Mesothelial cell of epicardium (in vitro differentiated cells): ENCODE results near the gene AXIN1. TPM values are rescaled to one million over a fixed set of nuclear protein-coding genes. Genes with fewer than 3 reads are reported as not detected.

Experiments
- DNase-seq, 2 experiments: peaks; one replicate each; pipeline ENCODE4 v3.0.0; 2021; ENCODE audit warnings: low spot score in 2 of 2; ENCODE audit not compliant: unreplicated experiment in 2 of 2
- H3K27ac Mint-ChIP-seq: 2 replicates; pipeline ENCODE4 v1.8.0; 2021; ENCODE audit warnings: mixed read lengths
- H3K27me3 Mint-ChIP-seq: 2 replicates; pipeline ENCODE4 v1.8.0; 2021; ENCODE audit warnings: low read depth, mixed read lengths
- H3K36me3 Mint-ChIP-seq: 2 replicates; pipeline ENCODE4 v1.8.0; 2021; ENCODE audit warnings: mixed read lengths
- H3K4me1 Mint-ChIP-seq: 2 replicates; pipeline ENCODE4 v1.8.0; 2021; ENCODE audit warnings: mixed read lengths
- H3K4me3 Mint-ChIP-seq: 2 replicates; pipeline ENCODE4 v1.8.0; 2021; ENCODE audit warnings: mild to moderate bottlenecking, moderate library complexity, mixed read lengths
- H3K9me3 Mint-ChIP-seq: 2 replicates; pipeline ENCODE4 v1.8.0; 2021; ENCODE audit warnings: mixed read lengths
- total RNA-seq: library from RNA; stranded (reverse); gene quantifications from 3 replicates; pipeline ENCODE4 v1.2.1, GENCODE V29; 2021
- TF ChIP-seq, protein P1 (sequence below): fragments of 200-600 bp; sonication (generic); IDR thresholded peaks from one replicate; pipeline ENCODE4 v1.5.0; 2021; ENCODE audit warnings: antibody characterized with exemption; ENCODE audit not compliant: unreplicated experiment

AXIN1 gene
- total RNA-seq, 1 donor from 2014 or later: 33.2 TPM

DNA sequence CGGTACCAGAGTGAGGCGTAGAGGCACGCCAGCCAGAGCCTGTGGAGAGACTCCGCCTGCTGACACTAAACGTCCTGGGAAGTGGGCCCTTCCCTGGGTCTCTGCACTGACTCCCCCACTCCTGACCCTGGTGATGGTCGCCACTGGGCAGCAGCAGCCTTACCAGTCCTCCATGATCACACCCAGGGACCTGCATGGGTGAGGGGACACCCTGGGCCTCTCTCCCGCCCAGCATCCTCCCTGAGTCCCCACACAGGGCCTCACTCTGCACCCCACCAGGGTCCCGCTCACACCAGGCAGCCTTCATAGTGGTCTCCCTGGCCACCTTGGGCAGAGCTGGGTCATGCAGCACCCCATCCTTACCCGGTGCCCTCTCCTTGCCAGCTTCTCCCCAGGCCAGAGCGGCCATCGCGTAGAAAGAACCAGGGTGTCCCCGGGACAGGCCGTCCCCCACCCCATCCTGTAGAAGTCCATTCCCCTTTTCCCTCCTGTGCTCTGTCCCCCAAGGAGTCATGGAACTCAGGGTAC lies 87.5 kb downstream of the AXIN1 start:
- DNase-seq: no peak
- Mint-ChIP-seq H3K27me3 (no peaks in the 10 kb centered on the region), H3K4me3 (no peak overlapping the region), H3K36me3 (peaks cover 16% of the 10 kb centered on the region), H3K27ac (no peak overlapping the region), H3K4me1 (peaks cover 2% of the 10 kb centered on the region), H3K9me3 (no peaks in the 10 kb centered on the region)
- TF ChIP-seq, protein P1, sequence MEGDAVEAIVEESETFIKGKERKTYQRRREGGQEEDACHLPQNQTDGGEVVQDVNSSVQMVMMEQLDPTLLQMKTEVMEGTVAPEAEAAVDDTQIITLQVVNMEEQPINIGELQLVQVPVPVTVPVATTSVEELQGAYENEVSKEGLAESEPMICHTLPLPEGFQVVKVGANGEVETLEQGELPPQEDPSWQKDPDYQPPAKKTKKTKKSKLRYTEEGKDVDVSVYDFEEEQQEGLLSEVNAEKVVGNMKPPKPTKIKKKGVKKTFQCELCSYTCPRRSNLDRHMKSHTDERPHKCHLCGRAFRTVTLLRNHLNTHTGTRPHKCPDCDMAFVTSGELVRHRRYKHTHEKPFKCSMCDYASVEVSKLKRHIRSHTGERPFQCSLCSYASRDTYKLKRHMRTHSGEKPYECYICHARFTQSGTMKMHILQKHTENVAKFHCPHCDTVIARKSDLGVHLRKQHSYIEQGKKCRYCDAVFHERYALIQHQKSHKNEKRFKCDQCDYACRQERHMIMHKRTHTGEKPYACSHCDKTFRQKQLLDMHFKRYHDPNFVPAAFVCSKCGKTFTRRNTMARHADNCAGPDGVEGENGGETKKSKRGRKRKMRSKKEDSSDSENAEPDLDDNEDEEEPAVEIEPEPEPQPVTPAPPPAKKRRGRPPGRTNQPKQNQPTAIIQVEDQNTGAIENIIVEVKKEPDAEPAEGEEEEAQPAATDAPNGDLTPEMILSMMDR: no peak

DNA sequence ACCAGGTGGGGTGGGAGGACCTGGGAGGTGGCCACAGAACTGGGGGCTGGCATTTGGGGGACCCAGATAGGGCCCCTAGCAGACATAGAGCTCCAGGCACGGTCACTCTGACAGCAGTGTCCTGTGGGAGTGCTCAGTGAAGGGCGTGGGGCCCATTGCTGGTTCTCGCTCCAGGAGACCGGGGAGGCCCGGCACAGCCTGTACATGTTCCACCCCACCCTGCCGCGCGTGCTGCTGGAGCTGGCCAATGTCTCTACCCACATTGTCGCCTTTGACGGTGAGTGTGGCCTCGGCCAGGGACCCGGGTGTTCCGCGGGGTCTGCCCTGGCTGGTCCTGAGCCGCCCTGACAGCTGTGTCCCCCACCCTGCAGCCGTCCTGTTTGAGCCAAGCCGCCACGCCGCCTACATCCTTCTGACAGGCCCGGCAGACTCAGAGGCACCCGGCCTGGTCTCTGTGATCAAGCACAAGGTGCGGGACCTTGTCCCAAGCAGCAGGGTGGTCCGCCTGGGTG lies 88.0 kb downstream of the AXIN1 start:
- H3K4me3 Mint-ChIP-seq: no peak overlapping the region

DNA sequence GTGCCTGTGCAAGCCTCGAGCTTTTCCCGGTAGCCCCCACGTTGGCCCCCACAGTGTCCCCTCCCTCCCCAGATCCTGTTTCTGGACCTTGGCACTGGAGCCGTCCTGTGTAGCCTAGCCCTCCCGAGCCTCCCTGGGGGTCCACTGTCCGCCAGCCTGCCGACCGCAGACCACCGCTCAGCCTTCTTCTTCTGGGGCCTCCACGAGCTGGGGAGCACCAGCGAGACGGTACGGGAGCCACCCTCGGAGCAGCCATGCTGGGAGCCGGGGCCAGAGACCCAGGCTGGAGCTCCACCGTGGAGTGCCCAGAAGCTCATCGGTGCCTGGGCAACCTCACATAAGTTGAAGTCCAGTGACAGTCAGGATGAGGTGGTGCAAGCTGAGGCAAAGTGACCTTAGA lies 88.6 kb downstream of the AXIN1 start:
- peaks cover 2% of the 10 kb centered on the region for H3K4me1 Mint-ChIP-seq

More for the DNA sequence above, 88.0 kb downstream of the AXIN1 start:
- Mint-ChIP-seq H3K27ac (no peak overlapping the region), H3K9me3 (no peaks in the 10 kb centered on the region), H3K36me3 (peaks cover 16% of the 10 kb centered on the region), H3K27me3 (no peaks in the 10 kb centered on the region), H3K4me1 (peaks cover 2% of the 10 kb centered on the region)
- TF ChIP-seq, protein P1: no peak
- DNase-seq: no peak

DNA sequence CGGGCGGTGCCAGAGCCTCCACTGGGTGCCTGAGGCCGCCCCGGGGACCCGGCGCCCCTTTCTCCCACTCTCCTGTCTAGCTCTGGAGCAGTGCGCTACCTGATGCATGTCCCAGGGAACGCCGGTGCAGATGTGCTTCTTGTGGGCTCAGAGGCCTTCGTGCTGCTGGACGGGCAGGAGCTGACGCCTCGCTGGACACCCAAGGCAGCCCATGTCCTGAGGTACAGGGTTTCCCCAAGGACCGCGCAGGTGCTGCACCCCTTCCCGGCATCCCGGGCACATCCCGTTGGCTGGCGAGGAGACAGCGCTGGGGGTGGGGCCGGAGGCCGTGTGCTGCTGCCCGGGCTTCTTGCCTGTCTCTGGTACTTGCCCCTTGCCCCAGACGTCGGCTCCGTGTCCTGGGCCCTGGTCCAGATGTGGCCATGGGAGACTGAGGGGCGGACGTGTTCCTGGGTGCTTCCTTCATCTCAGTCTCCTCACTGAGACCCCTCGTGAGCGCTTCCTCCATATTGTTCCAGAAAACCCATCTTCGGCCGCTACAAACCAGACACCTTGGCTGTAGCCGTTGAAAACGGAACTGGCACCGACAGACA lies 89.2 kb downstream of the AXIN1 start:
- Mint-ChIP-seq H3K4me1 (no peaks in the 10 kb centered on the region), H3K4me3 (no peak overlapping the region), H3K9me3 (no peaks in the 10 kb centered on the region), H3K36me3 (peaks cover 16% of the 10 kb centered on the region), H3K27me3 (no peaks in the 10 kb centered on the region), H3K27ac (no peak overlapping the region)
- DNase-seq: no peak
- TF ChIP-seq, protein P1: no peak

More for the DNA sequence above, 88.6 kb downstream of the AXIN1 start:
- Mint-ChIP-seq H3K27me3 (no peaks in the 10 kb centered on the region), H3K36me3 (peaks cover 16% of the 10 kb centered on the region), H3K27ac (no peak overlapping the region), H3K9me3 (no peaks in the 10 kb centered on the region), H3K4me3 (no peak overlapping the region)
- TF ChIP-seq, protein P1: no peak
- DNase-seq: no peak

DNA sequence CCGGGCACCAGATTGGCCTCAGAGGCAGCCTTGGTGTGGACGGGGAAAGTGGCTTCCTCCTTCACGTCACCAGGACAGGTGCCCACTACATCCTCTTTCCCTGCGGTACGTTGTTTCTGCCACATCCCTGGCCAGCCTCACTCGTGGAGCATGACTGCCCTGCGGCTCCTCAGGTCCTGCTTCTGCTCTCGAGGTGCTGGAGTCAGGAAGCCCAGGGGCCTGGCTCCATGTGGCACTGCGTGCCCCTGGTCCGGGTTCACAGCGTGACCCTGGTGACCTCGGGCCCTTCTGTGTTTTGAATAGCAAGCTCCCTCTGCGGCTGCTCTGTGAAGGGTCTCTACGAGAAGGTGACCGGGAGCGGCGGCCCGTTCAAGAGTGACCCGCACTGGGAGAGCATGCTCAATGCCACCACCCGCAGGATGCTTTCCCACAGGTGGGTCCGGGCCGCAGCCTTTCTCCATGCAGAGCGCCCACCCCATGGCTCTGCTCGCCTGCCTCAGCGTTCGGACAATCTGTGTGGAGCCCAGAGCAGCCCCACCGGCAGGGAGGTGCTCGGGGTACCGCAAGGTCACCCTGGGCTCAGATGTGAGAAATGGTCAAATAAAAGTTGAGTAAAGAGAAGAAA lies 90.3 kb downstream of the AXIN1 start:
- H3K27ac Mint-ChIP-seq: no peak overlapping the region
- DNase-seq: no peak
- TF ChIP-seq, protein P1: no peak
- no peak overlapping the region for H3K4me3 Mint-ChIP-seq
- H3K4me1 Mint-ChIP-seq: no peaks in the 10 kb centered on the region
- no peaks in the 10 kb centered on the region for H3K27me3 Mint-ChIP-seq
- no peaks in the 10 kb centered on the region for H3K9me3 Mint-ChIP-seq
- peaks cover 21% of the 10 kb centered on the region for H3K36me3 Mint-ChIP-seq
